Measurements from ENCODE around the gene DACH2.

The DACH2 gene

GRCh38 chrX:86829786-86830185, 681.5 kb downstream of the DACH2 start:
- no peak for DNase-seq

- DNase-seq: no peak
These were observed 682.4 kb downstream of the DACH2 start for GRCh38 chrX:86830685-86831084.

DNA sequence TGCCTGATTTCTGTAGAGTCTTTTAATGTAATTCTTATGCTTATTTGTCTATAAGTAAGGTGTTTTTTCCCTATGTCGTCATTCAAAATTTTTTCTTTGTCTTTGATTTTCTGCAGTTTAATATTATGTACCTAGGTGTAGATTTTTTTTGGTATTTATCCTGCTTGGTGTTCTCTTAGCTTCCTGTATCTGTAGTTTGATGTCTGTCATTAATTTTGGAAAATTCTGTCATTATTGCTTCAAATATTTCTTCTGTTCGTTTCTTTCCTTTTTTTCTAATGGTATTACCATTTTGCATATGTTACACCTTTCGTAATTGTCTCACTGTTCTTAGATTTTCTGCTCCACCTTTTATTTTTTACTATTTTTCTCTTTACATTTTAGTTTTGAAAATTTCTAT, 696.9 kb downstream of the DACH2 start:
- DNase-seq: no peak

Measured in 8988T (cell line).